Measurements from ENCODE around the gene NEK2.

DNA sequence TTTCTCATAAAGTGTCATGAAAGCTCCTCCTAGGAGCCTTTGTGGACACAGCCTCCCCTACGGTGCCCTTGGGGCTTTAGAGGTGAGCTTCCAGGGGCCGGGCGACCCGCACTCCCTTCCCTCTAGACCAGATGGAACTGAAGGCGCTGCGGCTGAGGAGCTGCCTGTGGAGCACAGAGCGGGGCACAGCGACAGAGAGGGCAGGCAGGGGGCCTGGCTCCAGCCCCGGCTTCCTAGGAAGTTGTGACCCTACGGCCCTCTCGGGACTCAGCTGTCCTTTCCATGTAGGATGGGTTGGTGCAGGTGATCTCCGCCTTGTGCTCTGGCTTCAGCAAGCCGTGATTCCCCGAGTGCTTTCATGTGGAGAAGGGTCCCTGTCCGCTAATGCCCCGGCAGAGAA lies 23.6 kb upstream of the NEK2 start:
- TF ChIP-seq POLR2A (IDR thresholded peaks at IDR 0.05): no peak
- TF ChIP-seq, protein P1, sequence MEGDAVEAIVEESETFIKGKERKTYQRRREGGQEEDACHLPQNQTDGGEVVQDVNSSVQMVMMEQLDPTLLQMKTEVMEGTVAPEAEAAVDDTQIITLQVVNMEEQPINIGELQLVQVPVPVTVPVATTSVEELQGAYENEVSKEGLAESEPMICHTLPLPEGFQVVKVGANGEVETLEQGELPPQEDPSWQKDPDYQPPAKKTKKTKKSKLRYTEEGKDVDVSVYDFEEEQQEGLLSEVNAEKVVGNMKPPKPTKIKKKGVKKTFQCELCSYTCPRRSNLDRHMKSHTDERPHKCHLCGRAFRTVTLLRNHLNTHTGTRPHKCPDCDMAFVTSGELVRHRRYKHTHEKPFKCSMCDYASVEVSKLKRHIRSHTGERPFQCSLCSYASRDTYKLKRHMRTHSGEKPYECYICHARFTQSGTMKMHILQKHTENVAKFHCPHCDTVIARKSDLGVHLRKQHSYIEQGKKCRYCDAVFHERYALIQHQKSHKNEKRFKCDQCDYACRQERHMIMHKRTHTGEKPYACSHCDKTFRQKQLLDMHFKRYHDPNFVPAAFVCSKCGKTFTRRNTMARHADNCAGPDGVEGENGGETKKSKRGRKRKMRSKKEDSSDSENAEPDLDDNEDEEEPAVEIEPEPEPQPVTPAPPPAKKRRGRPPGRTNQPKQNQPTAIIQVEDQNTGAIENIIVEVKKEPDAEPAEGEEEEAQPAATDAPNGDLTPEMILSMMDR (IDR thresholded peaks at IDR 0.05): no peak

Data from body of pancreas (tissue), 4 donors.